Measurements from ENCODE around the gene MAPK11.
"Not testable (repeated sequence)": the region's sequence is repeated elsewhere in the genome, so short reads cannot be mapped to it uniquely, and the experiment has no call there.

The MAPK11 gene

GRCh38 chr22:50276143-50276542 is 6.0 kb upstream of the MAPK11 start:
- DNase-seq (ENCODE audit: low read depth, low spot score) = no peak

DNA sequence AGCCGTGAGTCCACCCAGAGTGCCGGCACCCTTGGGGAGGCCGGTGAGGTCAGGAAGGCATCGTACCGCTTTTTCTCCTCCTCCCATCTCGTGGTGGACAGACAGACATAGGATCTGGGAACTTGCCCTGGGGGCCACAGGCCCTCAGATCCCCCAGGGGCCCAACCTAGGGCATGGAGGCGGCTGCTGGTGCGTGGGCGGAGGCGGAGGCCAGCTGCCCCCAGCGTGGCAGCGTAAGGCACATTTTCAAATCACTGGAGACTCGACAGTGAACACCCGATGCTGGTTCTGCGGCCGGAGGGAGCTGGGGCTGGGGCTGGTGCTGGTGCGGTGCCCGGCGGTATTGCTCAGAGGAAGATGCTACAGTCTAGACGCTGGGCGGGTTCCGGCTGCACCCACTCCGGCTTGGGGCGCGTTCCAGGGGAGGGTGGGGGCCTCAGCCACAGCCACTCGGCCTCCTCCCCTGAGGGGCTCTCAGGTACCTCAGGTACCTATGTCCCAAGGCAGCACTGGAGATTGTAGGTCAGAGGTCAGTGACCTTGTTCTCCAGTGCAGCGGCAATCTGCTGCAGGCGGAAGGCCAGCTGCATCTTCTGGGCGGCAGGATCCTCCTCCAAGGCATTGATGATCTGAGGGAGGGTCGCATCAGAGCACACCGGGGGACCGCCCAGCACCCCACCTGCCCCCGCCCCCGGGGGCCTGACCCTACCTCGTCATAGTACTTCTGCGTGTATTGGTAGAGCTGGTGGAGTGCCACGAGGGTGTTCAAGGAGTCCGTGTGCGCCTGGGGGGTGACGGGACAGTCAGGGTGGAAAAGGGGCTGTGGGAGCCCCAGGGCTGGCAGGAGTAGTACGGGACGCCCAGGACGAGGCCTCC is 5.2 kb upstream of the MAPK11 start:
- no peak for DNase-seq (ENCODE audit: low read depth, low spot score)

GRCh38 chr22:50274771-50275170 is 4.6 kb upstream of the MAPK11 start:
- DNase-seq (ENCODE audit: low read depth, low spot score) = no peak

DNA sequence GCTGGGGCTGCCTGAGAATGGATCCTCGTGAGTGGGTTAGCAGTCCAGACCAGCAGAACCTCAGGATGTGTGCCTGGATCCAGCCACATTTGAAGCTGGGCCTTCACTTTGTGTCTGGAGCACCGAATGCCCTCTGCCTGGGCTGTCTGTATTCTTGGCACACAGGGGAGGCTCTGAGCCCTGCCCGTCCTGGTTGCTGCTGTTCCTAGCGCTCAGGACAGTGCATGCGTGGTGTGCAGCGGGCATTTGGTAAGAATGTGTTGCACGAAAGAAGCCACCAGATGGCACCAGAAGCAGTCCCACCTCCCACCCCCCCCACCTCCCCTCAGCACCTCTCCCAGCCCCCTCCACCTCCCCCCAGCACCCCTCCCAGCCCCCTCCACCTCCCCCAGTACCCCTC is 4.1 kb upstream of the MAPK11 start:
- DNase-seq (ENCODE audit: low read depth, low spot score) = no peak

GRCh38 chr22:50273781-50274180 is 3.6 kb upstream of the MAPK11 start:
- DNase-seq (ENCODE audit: low read depth, low spot score) = not testable (repeated sequence)

DNA sequence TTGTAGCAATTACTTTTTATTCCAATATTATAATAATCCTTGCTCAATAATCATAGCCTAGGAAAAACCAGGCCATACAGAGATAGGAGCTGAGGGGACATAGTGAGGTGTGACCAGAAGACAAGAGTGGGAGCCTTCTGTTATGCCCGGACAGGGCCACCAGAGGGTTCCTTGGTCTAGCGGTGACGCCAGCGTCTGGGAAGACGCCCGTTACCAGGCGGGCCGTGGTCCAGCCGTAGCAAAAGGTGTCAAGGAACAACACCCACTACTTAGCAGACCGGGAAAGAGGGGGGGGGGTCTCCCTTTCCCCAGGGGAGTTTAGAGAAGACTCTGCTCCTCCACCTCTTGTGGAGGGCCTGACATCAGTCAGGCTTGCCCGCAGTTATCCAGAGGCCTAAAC is 3.2 kb upstream of the MAPK11 start:
- DNase-seq (ENCODE audit: low read depth, low spot score) = not testable (repeated sequence)

- no peak for DNase-seq (ENCODE audit: low read depth, low spot score)
Measured at GRCh38 chr22:50272044-50272802, 2.0 kb upstream of the MAPK11 start.

GRCh38 chr22:50271519-50271970 is 1.4 kb upstream of the MAPK11 start:
- no peak for DNase-seq (ENCODE audit: low read depth, low spot score)

- DNase-seq (ENCODE audit: low read depth, low spot score) = no peak
Measured at GRCh38 chr22:50270666-50271394, 650 bp upstream of the MAPK11 start.

DNA sequence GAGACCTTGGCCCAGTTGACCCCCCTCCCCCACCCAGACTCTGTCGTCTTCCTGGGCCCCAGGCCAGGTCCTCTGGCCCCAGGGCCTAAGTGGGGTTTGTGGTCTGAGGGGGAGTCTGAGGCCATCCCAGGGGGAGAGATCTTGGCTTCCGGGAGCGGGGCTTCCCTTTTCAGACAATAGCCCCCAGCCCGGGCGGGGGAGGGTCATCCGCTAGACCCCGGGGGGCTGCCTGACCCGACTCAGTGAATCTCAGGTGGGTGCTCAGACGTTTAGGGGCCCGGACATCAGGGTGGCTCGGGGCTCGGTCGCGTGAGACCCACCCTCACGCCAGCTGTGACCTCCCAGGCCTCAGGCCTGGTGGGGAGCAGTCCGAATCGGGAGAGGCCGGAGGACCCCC is 609 bp downstream of the MAPK11 start:
- DNase-seq (ENCODE audit: low read depth, low spot score) = no peak

GRCh38 chr22:50268655-50269113 is 1.5 kb downstream of the MAPK11 start:
- no peak for DNase-seq (ENCODE audit: low read depth, low spot score)

DNA sequence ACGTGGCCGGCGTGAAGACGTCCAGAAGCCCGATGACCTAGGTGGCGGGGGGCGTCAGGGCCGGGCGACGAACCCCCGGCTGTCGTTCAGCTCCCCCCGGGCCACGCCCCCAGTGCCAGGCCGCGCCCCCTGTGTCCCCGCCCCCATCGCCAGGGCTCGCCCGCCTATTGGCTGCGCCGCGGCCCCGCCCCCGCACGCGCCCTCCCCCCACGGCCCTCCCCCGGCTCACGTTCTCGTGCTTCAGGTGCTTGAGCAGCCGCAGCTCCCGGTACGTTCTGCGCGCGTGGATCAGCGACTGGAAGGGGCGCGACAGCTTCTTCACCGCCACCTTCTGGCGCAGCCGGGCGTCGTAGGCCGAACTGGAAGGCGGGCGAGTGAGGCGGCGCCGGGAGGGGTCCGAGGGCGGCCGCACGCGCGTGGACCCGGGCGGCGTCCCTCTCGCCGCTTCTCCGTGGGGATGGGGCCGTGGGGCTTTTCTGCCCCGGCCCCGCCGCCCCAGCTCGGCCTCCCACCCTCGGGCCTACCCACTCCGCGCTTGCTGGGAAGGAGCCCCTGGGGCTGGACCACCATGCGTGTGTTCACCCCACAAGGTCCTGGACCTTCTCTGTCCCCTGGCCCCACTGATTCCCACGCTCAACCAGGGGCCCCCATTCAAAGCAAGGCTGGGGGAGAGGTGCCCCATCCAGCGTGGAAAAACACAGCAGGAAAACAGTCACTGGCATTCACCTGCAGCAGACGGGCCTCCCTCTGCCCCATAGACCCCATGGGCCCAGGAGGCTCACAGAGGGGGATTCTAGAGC is 2.4 kb downstream of the MAPK11 start:
- DNase-seq (ENCODE audit: low read depth, low spot score) = no peak

GRCh38 chr22:50266994-50267393 is 3.2 kb downstream of the MAPK11 start:
- DNase-seq (ENCODE audit: low read depth, low spot score) = no peak

DNA sequence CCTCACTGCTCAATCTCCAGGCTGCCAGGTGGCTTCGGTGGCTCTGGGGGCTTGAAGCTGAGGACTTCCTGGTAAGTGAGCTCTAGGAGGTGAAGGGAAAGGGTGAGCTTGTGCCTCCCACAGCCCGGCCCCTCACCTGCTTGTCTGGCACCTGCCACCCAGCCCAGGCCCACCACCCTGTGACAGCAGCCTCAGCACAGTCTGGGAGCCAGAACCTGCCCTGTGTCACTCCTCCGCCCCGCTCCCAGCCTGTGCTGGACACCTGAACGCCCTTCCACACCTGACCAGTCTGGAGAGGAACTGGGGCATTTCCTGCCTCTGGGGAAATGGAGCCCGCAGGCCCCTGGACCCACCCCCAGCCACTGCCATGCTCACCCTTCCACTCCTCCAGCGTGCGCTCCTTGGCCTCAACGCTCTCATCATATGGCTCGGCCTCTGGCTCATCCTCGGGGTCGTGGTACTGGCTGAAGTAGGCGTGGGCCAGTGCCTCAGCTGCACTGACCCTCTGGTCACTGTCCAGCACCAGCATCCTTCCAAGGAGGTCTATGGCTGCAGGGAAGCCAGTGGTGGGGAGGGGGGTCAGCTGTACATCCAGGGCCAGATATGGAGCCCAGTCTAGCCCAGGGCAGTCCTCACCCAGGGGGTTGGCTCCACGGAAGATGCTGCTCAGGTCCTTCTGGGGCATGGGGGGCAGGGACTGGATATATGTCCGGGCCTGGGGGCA is 5.1 kb downstream of the MAPK11 start:
- no peak for DNase-seq (ENCODE audit: low read depth, low spot score)

DNA sequence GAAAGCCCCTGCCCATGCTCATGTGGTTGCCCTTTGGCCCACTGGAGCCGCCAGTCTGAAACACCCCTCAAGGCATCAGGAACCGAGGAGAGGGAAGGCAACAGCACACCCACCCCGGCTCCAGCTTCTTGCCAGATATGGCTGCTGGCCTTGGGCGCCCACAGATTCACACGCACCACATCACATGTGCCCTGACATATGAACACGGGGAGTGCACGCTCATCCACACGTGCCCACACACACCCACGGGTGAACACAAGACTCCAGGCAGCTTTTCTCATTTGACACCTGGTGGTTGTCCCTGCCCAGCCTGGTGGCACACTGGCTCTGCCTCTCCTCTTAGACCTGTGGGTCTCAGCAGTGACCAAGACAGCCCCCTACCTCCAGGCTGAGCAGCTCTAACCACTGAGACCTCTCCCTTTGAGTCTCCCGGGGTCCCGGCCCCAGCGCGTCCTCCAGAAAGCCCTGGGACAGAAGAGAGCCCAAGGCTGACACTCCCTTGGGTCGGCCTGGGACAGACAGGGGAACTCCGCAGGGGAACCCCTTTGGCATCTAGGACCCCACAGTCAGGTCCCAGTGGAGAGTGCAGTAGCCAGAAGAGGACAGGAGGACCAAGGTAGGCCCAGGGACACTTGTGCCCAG is 6.0 kb downstream of the MAPK11 start:
- DNase-seq (ENCODE audit: low read depth, low spot score) = no peak

DNA sequence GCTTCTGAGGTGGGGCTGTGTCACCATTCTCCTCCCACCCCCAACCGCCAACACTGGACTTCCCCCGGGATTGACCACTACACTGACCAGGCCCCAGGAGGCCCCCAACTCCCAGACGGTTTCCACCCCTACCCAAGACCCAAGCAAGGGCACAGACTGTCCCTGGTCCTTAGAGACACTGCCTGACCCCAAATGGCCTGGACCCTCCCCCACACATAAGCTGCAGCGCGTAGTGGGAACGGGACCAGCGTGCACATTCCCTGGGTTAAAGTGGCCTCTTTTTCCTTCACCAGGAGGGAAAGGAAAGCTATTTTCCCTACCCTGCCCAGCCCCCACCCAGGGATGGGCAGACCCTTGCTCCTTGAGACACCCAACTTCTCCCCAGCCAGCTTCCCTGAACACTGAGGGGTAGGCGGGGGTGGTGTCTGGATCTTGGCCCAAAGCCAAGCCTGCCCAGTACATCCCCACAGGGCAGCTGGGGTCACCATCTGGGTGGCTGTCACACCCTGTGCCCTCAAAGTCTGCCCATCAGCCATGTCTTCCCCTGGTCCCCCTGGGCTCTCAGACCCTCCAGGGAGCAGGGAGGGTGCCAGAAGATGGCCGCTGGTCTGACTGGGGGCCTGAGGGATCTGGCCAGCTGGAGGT is 7.1 kb downstream of the MAPK11 start:
- DNase-seq (ENCODE audit: low read depth, low spot score) = no peak

GRCh38 chr22:50262460-50262911 is 7.7 kb downstream of the MAPK11 start:
- no peak for DNase-seq (ENCODE audit: low read depth, low spot score)

GRCh38 chr22:50261615-50262459 is 8.3 kb downstream of the MAPK11 start, which contains the start of gene MAPK12:
Gene MAPK12 (minus strand): TSS chr22:50261683. CDS start chr22:50261509, 174 bp downstream.
- DNase-seq (ENCODE audit: low read depth, low spot score) = no peak

Measured in iPS DF 19.7 (cell line).